ENCODE measurements around the gene DHX34. TPM values are rescaled to one million over a fixed set of nuclear protein-coding genes. Genes with fewer than 3 reads are reported as not detected.

DHX34 gene
- total and polyA plus RNA-seq, 9 of the 15 experiments (the other 6 are each of a cell fraction or from before 2014, with no cell fraction given): 0.36 to 42.0 (median 15.0) TPM

GRCh38 chr19:47428177-47428894 is 79.2 kb downstream of the DHX34 start (continued):
- no peak for TF ChIP-seq MBD1 (CRISPR knock-in tag; IDR thresholded peaks at IDR 0.05)
- 0 out of 2 replicates have a peak, but pooled peaks have one; percentile 4 for TF ChIP-seq TEAD4 (IDR thresholded peaks at IDR 0.05; ENCODE audit: low read length)
- no peak for TF ChIP-seq TEAD4 (CRISPR knock-in tag; IDR thresholded peaks at IDR 0.05; ENCODE audit: borderline replicate concordance)
- TF ChIP-seq ZNF76 (CRISPR knock-in tag; IDR thresholded peaks at IDR 0.05; ENCODE audit: borderline replicate concordance): no peak
- peak; percentile 45; the same call in 1 of the 2 replicates for TF ChIP-seq DPF2 (IDR thresholded peaks at IDR 0.05)
- no peak for TF ChIP-seq XRCC3 (IDR thresholded peaks at IDR 0.05)
- peak; percentile 88 for TF ChIP-seq MEIS2 (IDR thresholded peaks at IDR 0.05; ENCODE audit: partially characterized antibody)
- no peak for TF ChIP-seq SLC30A9 (CRISPR knock-in tag; IDR thresholded peaks at IDR 0.05)
- TF ChIP-seq NR1H2 (CRISPR knock-in tag; IDR thresholded peaks at IDR 0.05): no peak
- TF ChIP-seq FOXK2 (conservative IDR thresholded peaks at IDR 0.05 in 1 of 2, IDR thresholded peaks at IDR 0.05 in 1 of 2; ENCODE audit: low read depth in 2 of 2): peak; percentile 37 to 43; a peak in 2 of 4 replicates
- TF ChIP-seq XRCC5 (IDR thresholded peaks at IDR 0.05; ENCODE audit: low read depth, low read length): peak; percentile 15; the same call in 1 of the 2 replicates
- TF ChIP-seq PYGO2 (tag; IDR thresholded peaks at IDR 0.05): no peak
- no peak for TF ChIP-seq HMG20A (CRISPR knock-in tag; conservative IDR thresholded peaks at IDR 0.05)
- peak; percentile 51; the same call in 1 of the 2 replicates for TF ChIP-seq ARID3A (IDR thresholded peaks at IDR 0.05; ENCODE audit: borderline replicate concordance, low read depth, low read length)
- TF ChIP-seq SREBF2 (CRISPR knock-in tag; IDR thresholded peaks at IDR 0.05): no peak
- TF ChIP-seq BRF2 (IDR thresholded peaks at IDR 0.05; ENCODE audit: borderline replicate concordance, insufficient read depth, insufficient read length): no peak
- no peak for TF ChIP-seq ZNF41 (CRISPR knock-in tag; conservative IDR thresholded peaks at IDR 0.05)
- no peak for TF ChIP-seq C11orf30 (IDR thresholded peaks at IDR 0.05; ENCODE audit: low read depth)
- no peak for TF ChIP-seq ELF4 (CRISPR knock-in tag; IDR thresholded peaks at IDR 0.05)
- no peak for TF ChIP-seq ZNF436 (CRISPR knock-in tag; IDR thresholded peaks at IDR 0.05)
- TF ChIP-seq HDAC1 (IDR thresholded peaks at IDR 0.05): peak in 1 of 2 experiments; percentile 16; a peak in 1 of 4 replicates
- no peak; the same call in 1 of the 2 replicates for TF ChIP-seq SMARCA4 (IDR thresholded peaks at IDR 0.05)
- no peak for TF ChIP-seq CHAMP1 (IDR thresholded peaks at IDR 0.05)
